ENCODE measurements around the gene LMNTD1. TPM values are rescaled to one million over a fixed set of nuclear protein-coding genes. Genes with fewer than 3 reads are reported as not detected.

Gene LMNTD1
- total and polyA plus RNA-seq, 4 donors = not detected

DNA sequence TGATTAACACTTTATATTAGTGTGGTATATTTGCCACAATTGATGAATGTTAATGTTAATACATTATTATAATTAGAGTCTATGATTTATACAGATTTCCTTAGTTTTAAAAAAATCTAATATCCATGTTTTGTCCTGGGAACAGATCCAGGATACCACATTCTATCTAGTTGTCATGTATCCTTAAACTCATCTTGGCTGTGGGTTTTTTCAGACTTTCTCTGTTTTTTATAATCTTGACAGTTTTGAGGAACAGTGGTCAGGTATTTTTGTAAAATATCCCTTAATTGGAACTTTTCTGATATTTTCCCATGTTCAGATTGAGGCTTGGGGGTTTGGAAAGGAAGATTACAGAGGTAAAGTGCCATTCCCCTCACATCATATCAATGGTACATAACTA, 104.1 kb downstream of the LMNTD1 start:
- Histone ChIP-seq H3K27ac (ENCODE audit: low read depth in 1 of 2, low read length in 2 of 2) (no peak overlapping the region), H3K27me3 (ENCODE audit: control insufficient read depth in 4 of 4, insufficient read depth in 4 of 4, low read length in 3 of 4) (no peaks in the 10 kb centered on the region), H3K4me3 (ENCODE audit: low read depth in 1 of 3, low read length in 3 of 3) (no peak overlapping the region), H3K9ac (ENCODE audit: low read depth in 1 of 2, low read length in 2 of 2) (no peak overlapping the region), H3K36me3 (ENCODE audit: control insufficient read depth in 4 of 4, insufficient read depth in 3 of 4, low read depth in 1 of 4, low read length in 3 of 4) (no peaks in the 10 kb centered on the region), H3K9me3 (ENCODE audit: control insufficient read depth in 4 of 4, low read length in 3 of 4) (no peaks in the 10 kb centered on the region), H3K4me1 (ENCODE audit: control insufficient read depth in 4 of 4, insufficient read depth in 4 of 4, low read length in 3 of 4) (no peaks in the 10 kb centered on the region)
- TF ChIP-seq SP1 (IDR thresholded peaks at IDR 0.05) = no peak
- TF ChIP-seq, protein P1, sequence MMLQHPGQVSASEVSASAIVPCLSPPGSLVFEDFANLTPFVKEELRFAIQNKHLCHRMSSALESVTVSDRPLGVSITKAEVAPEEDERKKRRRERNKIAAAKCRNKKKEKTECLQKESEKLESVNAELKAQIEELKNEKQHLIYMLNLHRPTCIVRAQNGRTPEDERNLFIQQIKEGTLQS (IDR thresholded peaks at IDR 0.05) = no peak
- TF ChIP-seq, protein P2, sequence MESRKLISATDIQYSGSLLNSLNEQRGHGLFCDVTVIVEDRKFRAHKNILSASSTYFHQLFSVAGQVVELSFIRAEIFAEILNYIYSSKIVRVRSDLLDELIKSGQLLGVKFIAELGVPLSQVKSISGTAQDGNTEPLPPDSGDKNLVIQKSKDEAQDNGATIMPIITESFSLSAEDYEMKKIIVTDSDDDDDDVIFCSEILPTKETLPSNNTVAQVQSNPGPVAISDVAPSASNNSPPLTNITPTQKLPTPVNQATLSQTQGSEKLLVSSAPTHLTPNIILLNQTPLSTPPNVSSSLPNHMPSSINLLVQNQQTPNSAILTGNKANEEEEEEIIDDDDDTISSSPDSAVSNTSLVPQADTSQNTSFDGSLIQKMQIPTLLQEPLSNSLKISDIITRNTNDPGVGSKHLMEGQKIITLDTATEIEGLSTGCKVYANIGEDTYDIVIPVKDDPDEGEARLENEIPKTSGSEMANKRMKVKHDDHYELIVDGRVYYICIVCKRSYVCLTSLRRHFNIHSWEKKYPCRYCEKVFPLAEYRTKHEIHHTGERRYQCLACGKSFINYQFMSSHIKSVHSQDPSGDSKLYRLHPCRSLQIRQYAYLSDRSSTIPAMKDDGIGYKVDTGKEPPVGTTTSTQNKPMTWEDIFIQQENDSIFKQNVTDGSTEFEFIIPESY (IDR thresholded peaks at IDR 0.05) = no peak
- TF ChIP-seq FOXA1 (IDR thresholded peaks at IDR 0.05) = no peak
- TF ChIP-seq, protein P3, sequence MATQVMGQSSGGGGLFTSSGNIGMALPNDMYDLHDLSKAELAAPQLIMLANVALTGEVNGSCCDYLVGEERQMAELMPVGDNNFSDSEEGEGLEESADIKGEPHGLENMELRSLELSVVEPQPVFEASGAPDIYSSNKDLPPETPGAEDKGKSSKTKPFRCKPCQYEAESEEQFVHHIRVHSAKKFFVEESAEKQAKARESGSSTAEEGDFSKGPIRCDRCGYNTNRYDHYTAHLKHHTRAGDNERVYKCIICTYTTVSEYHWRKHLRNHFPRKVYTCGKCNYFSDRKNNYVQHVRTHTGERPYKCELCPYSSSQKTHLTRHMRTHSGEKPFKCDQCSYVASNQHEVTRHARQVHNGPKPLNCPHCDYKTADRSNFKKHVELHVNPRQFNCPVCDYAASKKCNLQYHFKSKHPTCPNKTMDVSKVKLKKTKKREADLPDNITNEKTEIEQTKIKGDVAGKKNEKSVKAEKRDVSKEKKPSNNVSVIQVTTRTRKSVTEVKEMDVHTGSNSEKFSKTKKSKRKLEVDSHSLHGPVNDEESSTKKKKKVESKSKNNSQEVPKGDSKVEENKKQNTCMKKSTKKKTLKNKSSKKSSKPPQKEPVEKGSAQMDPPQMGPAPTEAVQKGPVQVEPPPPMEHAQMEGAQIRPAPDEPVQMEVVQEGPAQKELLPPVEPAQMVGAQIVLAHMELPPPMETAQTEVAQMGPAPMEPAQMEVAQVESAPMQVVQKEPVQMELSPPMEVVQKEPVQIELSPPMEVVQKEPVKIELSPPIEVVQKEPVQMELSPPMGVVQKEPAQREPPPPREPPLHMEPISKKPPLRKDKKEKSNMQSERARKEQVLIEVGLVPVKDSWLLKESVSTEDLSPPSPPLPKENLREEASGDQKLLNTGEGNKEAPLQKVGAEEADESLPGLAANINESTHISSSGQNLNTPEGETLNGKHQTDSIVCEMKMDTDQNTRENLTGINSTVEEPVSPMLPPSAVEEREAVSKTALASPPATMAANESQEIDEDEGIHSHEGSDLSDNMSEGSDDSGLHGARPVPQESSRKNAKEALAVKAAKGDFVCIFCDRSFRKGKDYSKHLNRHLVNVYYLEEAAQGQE (IDR thresholded peaks at IDR 0.05) = no peak
- TF ChIP-seq YY1 (IDR thresholded peaks at IDR 0.05) = no peak
- TF ChIP-seq RAD21 (IDR thresholded peaks at IDR 0.05) = no peak
- no peak for TF ChIP-seq FOXA2 (IDR thresholded peaks at IDR 0.05)
- TF ChIP-seq JUND (IDR thresholded peaks at IDR 0.05) = no peak
- no peak for DNase-seq (ENCODE audit: low spot score)

DNA sequence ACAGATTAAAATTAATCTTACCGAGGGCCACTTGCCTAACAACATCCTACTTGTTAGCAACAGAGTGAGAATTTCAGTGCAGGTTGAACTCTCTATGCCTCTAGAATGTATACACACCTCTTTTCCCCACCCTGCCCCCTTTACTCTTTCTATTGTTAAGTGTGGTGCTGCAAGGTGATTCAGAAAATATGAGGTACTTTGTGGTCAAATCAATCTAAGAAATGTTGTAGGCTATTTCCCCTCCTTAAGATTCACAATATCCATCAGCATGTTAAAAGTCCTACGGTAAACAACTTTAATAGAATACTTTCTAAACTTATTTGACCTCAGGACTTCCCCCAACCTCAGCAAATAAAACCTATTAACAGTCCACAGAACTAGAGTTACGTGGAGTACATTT, 106.0 kb downstream of the LMNTD1 start:
- H3K4me1 ChIP-seq (ENCODE audit: control insufficient read depth in 4 of 4, insufficient read depth in 4 of 4, low read length in 3 of 4) = no peaks in the 10 kb centered on the region
- no peak overlapping the region for H3K9ac ChIP-seq (ENCODE audit: low read depth in 1 of 2, low read length in 2 of 2)
- no peak for DNase-seq (ENCODE audit: low spot score)
- no peaks in the 10 kb centered on the region for H3K36me3 ChIP-seq (ENCODE audit: control insufficient read depth in 4 of 4, insufficient read depth in 3 of 4, low read depth in 1 of 4, low read length in 3 of 4)
- no peak overlapping the region for H3K4me3 ChIP-seq (ENCODE audit: low read depth in 1 of 3, low read length in 3 of 3)
- no peaks in the 10 kb centered on the region for H3K9me3 ChIP-seq (ENCODE audit: control insufficient read depth in 4 of 4, low read length in 3 of 4)
- no peak overlapping the region for H3K27ac ChIP-seq (ENCODE audit: low read depth in 1 of 2, low read length in 2 of 2)
- TF ChIP-seq, protein P2 (IDR thresholded peaks at IDR 0.05) = no peak
- TF ChIP-seq, protein P3 (IDR thresholded peaks at IDR 0.05) = no peak
- TF ChIP-seq FOXA2 (IDR thresholded peaks at IDR 0.05) (no peak), RAD21 (IDR thresholded peaks at IDR 0.05) (no peak), TAF1 (conservative IDR thresholded peaks at IDR 0.05) (no peak), SP1 (IDR thresholded peaks at IDR 0.05) (no peak), FOXA1 (IDR thresholded peaks at IDR 0.05) (no peak), NR2F2 (IDR thresholded peaks at IDR 0.05) (no peak), RXRA (IDR thresholded peaks at IDR 0.05) (no peak), YY1 (IDR thresholded peaks at IDR 0.05) (no peak), HNF4A (conservative IDR thresholded peaks at IDR 0.05) (no peak), GABPA (IDR thresholded peaks at IDR 0.05 in 1 of 2, conservative IDR thresholded peaks at IDR 0.05 in 1 of 2) (no peak)
- TF ChIP-seq, protein P4, sequence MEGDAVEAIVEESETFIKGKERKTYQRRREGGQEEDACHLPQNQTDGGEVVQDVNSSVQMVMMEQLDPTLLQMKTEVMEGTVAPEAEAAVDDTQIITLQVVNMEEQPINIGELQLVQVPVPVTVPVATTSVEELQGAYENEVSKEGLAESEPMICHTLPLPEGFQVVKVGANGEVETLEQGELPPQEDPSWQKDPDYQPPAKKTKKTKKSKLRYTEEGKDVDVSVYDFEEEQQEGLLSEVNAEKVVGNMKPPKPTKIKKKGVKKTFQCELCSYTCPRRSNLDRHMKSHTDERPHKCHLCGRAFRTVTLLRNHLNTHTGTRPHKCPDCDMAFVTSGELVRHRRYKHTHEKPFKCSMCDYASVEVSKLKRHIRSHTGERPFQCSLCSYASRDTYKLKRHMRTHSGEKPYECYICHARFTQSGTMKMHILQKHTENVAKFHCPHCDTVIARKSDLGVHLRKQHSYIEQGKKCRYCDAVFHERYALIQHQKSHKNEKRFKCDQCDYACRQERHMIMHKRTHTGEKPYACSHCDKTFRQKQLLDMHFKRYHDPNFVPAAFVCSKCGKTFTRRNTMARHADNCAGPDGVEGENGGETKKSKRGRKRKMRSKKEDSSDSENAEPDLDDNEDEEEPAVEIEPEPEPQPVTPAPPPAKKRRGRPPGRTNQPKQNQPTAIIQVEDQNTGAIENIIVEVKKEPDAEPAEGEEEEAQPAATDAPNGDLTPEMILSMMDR (IDR thresholded peaks at IDR 0.05; ENCODE audit: low read depth, low read length, missing input control) = no peak
- 68% methylated on average over 3 of the region's 3 CpGs for WGBS
- H3K27me3 ChIP-seq (ENCODE audit: control insufficient read depth in 4 of 4, insufficient read depth in 4 of 4, low read length in 3 of 4) = no peaks in the 10 kb centered on the region

Measured in liver (tissue), 9 donors.